ENCODE results near the gene GGA1. TPM values are rescaled to one million over a fixed set of nuclear protein-coding genes. Genes with fewer than 3 reads are reported as not detected.

GGA1 gene
- total RNA-seq, 1 experiment from 2014 or later, result 99.2 TPM

- Histone ChIP-seq H3K4me3 (no peak overlapping the region), H4K20me1 (ENCODE audit: insufficient read depth) (no peaks in the 10 kb centered on the region), H3K9me2 (ENCODE audit: insufficient read depth) (no peaks in the 10 kb centered on the region), H2AFZ (no peak overlapping the region), H3K4me1 (replicated peaks; ENCODE audit: insufficient read depth) (peaks cover 26% of the 10 kb centered on the region), H3K79me2 (ENCODE audit: low read depth) (peaks cover 7% of the 10 kb centered on the region), H3K4me2 (no peak overlapping the region), H3K27me3 (ENCODE audit: insufficient read depth, low read depth) (no peaks in the 10 kb centered on the region), H3F3A (ENCODE audit: insufficient read depth, low read depth) (peaks cover 46% of the 10 kb centered on the region), H3K9me3 (ENCODE audit: insufficient read depth, low read depth) (no peaks in the 10 kb centered on the region), H3K27ac (no peak overlapping the region), H3K36me3 (ENCODE audit: low read depth) (no peaks in the 10 kb centered on the region)
- no peak for DNase-seq
- BruUV-seq (replicated peaks), result no TSS peak
- ChIA-PET POLR2A (ENCODE audit: unreplicated experiment) (interaction anchor here (0.6 kb wide), 1 partner anchor 152 kb away, joined by 22 read pairs; no protein-coding TSS in a partner anchor), CTCF (interaction anchor here (0.7 to 1.6 kb wide), 2 partner anchors 29 to 34 kb away, joined by 3 to 8 read pairs; no protein-coding TSS in a partner anchor)
- intact Hi-C loops (cut with micrococcal nuclease; ENCODE audit: unreplicated experiment), result no loop called here
- TF ChIP-seq CTCF (conservative IDR thresholded peaks at IDR 0.05) (no peak; the same call in 1 of the 2 replicates), EZH2 (IDR thresholded peaks at IDR 0.05; ENCODE audit: low read depth) (no peak)
Observed at GRCh38 chr22:37636186-37636948, 27.7 kb downstream of the GGA1 start.

- H2AFZ ChIP-seq, result no peak overlapping the region
- peaks cover 32% of the 10 kb centered on the region for H3K4me1 ChIP-seq (replicated peaks; ENCODE audit: insufficient read depth)
- intact Hi-C loops (cut with micrococcal nuclease; ENCODE audit: unreplicated experiment), result no loop called here
- no peak overlapping the region for H3K4me2 ChIP-seq
- TF ChIP-seq CTCF (conservative IDR thresholded peaks at IDR 0.05) (no peak), EZH2 (IDR thresholded peaks at IDR 0.05; ENCODE audit: low read depth) (no peak)
- no peaks in the 10 kb centered on the region for H3K36me3 ChIP-seq (ENCODE audit: low read depth)
- ChIA-PET POLR2A (ENCODE audit: unreplicated experiment) (interaction anchor here (0.6 kb wide), 1 partner anchor 152 kb away, joined by 22 read pairs; no protein-coding TSS in a partner anchor), CTCF (interaction anchor here (1.6 kb wide), 1 partner anchor 30 kb away, joined by 8 read pairs; no protein-coding TSS in a partner anchor)
- no peaks in the 10 kb centered on the region for H4K20me1 ChIP-seq (ENCODE audit: insufficient read depth)
- H3K9me3 ChIP-seq (ENCODE audit: insufficient read depth, low read depth), result no peaks in the 10 kb centered on the region
- H3K27me3 ChIP-seq (ENCODE audit: insufficient read depth, low read depth), result no peaks in the 10 kb centered on the region
- H3K79me2 ChIP-seq (ENCODE audit: low read depth), result peaks cover 7% of the 10 kb centered on the region
- H3K27ac ChIP-seq, result no peak overlapping the region
- H3K9me2 ChIP-seq (ENCODE audit: insufficient read depth), result no peaks in the 10 kb centered on the region
- BruUV-seq (replicated peaks), result no TSS peak
- H3F3A ChIP-seq (ENCODE audit: insufficient read depth, low read depth), result peaks cover 50% of the 10 kb centered on the region
- H3K4me3 ChIP-seq, result no peak overlapping the region
- DNase-seq, result no peak
Observed at GRCh38 chr22:37636949-37637273, 28.3 kb downstream of the GGA1 start.

GRCh38 chr22:37638391-37639069, 29.9 kb downstream of the GGA1 start:
- ChIA-PET POLR2A (ENCODE audit: unreplicated experiment) (interaction anchor here (0.5 to 0.6 kb wide), 2 partner anchors 44 to 179 kb away, joined by 4 to 7 read pairs; no protein-coding TSS in a partner anchor), CTCF (no interaction called here)
- Histone ChIP-seq H3K36me3 (ENCODE audit: low read depth) (0 out of 2 replicates have a peak, but pooled peaks cover 4% of the 10 kb centered on the region), H3K9me3 (ENCODE audit: insufficient read depth, low read depth) (no peaks in the 10 kb centered on the region), H3K27me3 (ENCODE audit: insufficient read depth, low read depth) (no peaks in the 10 kb centered on the region), H4K20me1 (ENCODE audit: insufficient read depth) (0 out of 2 replicates have a peak, but pooled peaks cover under 1% of the 10 kb centered on the region), H3K9me2 (ENCODE audit: insufficient read depth) (no peaks in the 10 kb centered on the region), H3K79me2 (ENCODE audit: low read depth) (peaks cover 7% of the 10 kb centered on the region), H3K4me2 (peak overlapping the region; percentile 99), H3K4me1 (replicated peaks; ENCODE audit: insufficient read depth) (peaks cover 32% of the 10 kb centered on the region), H2AFZ (no peak overlapping the region), H3F3A (ENCODE audit: insufficient read depth, low read depth) (peaks cover 53% of the 10 kb centered on the region), H3K27ac (no peak overlapping the region), H3K4me3 (no peak overlapping the region)
- intact Hi-C loops (cut with micrococcal nuclease; ENCODE audit: unreplicated experiment), result loop anchor here (1.0 kb wide), 1 partner anchor 30 kb away; the partner anchor contains the start of gene GGA1
- TF ChIP-seq EZH2 (IDR thresholded peaks at IDR 0.05; ENCODE audit: low read depth) (no peak), CTCF (conservative IDR thresholded peaks at IDR 0.05) (no peak)
- no peak for DNase-seq
- no TSS peak for BruUV-seq (replicated peaks)

All from PC-9 (cell line).